Measurements from ENCODE around the gene MYO1D.
A peak's percentile ranks its signal among the peaks of the same experiment; 100 is the strongest.

MYO1D gene

DNA sequence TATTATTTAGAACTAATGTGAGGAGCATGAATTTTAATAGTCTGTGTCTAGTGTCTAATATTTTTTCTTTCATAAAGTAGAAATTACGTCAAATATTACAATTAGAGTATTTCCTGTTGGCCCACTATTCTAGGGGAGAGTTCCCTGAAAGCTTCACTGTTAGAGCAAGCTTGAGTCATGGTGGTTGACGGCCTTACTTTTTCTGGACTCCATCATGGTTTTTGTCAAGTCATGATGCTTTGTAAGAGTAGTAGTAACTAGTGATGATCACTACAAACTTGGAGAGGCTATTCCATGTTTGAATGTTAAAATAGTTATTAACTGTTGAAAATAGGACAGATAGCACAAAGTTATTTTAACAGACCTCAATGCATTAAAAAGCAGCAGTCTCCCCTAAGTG is 431.0 kb downstream of the MYO1D start:
- peak overlapping the region; percentile 99 for H3K4me3 ChIP-seq (ENCODE audit: low read length)
- DNase-seq (ENCODE audit: low read depth): no peak
- TF ChIP-seq CTCF (conservative IDR thresholded peaks at IDR 0.05; ENCODE audit: low read depth, low read length): no peak

- no peak for DNase-seq (ENCODE audit: low read depth)
- TF ChIP-seq CTCF (conservative IDR thresholded peaks at IDR 0.05; ENCODE audit: low read depth, low read length): no peak
- H3K4me3 ChIP-seq (ENCODE audit: low read length): peak overlapping the region; percentile 99
Measured at GRCh38 chr17:32445497-32445896, 431.4 kb downstream of the MYO1D start.

DNA sequence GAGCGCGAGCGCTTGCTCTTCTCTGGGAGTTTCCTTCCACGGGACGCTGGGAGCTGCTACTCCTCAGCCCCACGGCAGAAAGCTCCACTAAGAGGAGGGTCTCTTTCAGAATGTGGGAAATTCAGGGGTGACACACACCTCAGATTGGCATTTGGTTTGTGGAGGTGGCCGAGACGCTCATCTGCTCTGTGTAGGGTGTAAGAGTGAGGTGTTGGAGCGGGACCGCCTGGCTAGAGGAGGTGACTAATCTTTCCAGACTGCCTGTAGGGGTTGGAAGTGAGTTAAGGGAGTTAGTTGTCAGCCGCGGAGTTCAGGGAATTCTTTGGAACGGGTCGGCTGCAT is 431.9 kb downstream of the MYO1D start:
- H3K4me3 ChIP-seq (ENCODE audit: low read length): peak overlapping the region; percentile 99
- TF ChIP-seq CTCF (conservative IDR thresholded peaks at IDR 0.05; ENCODE audit: low read depth, low read length): peak; percentile 6
- DNase-seq (ENCODE audit: low read depth): peak; percentile 35

DNA sequence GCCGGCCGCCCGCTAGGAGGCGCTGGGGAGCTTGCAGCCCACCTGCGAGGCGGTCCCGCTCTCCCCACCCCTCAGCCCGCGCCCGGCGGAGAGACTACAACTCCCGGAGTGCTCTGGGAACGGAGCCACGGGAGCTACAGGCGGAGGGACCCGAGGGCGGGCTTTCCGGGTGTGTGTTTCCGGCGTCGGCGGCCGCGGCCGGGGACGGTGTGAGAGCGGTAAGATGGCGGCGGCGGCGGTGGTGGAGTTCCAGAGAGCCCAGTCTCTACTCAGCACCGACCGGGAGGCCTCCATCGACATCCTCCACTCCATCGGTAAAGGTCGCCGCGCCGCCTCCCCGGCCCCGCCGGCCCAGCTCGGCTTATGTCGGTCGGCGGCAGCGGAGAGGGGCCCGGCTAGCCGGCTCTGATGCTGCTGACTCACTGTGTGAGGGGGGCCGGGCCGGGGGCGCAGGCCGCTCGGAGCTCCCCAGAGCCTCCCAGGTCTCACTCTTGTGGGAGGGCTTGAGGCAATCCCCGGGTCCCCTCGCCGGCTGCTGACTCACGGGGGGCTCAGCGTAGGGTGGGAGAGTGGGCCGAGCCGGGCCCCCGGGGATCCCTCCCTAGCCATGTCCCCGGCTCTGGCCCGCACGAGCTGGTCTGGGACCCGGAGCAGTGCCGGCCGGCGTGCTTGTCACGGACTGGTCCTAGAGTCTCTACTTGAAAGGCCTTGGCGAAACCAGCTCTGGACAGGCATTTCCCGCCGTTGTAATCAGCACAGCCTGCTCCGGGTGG is 432.4 kb downstream of the MYO1D start, which contains the start of gene PSMD11:
PSMD11 (plus strand) TSS at position 210 of the 773 bp plus-strand sequence; CDS start at position 224, 14 bp downstream.
- DNase-seq (ENCODE audit: low read depth): peak; percentile 86
- TF ChIP-seq CTCF (conservative IDR thresholded peaks at IDR 0.05; ENCODE audit: low read depth, low read length): peak; percentile 87
- H3K4me3 ChIP-seq (ENCODE audit: low read length): peak within 1 kb of the TSS; percentile 99

DNA sequence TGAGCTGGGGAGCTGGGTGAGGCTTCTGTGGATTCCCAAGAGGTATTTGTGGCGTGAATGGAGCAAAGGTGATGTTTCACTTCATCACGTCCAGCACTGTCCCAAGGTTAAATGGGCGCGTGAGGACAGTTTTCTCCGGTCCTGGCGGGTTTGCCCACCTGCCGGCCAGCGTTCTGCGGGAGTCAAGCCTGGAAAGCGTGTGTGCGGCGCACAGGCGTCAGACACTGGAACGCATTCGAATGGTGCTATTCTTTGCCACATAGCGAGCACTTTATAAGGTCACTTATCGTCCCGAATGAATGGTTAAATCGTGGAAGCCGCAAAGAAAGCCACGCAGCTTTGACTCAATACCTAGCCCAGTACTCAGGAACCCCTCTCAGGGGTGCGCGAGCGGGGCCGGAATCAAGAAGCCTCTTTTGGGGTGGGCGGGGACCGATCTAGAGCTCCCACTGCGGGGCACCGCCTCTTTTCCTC is 433.1 kb downstream of the MYO1D start:
- no peak for TF ChIP-seq CTCF (conservative IDR thresholded peaks at IDR 0.05; ENCODE audit: low read depth, low read length)
- no peak for DNase-seq (ENCODE audit: low read depth)
- peak overlapping the region; percentile 99 for H3K4me3 ChIP-seq (ENCODE audit: low read length)
